ENCODE data around the gene NPTXR.

GRCh38 chr22:38840129-38840528 is 3.7 kb downstream of the NPTXR start:
- no peak for TF ChIP-seq EZH2 (IDR thresholded peaks at IDR 0.05; ENCODE audit: insufficient read depth, poor library complexity, severe bottlenecking)
- TF ChIP-seq EZH2phosphoT487 (IDR thresholded peaks at IDR 0.05; ENCODE audit: insufficient read depth, low read depth): no peak

Measured in GM23248 (cell line).